Activated naive CD4-positive, alpha-beta T cell (primary cell): ENCODE data around the gene PTPRO.

Experiments
- DNase-seq, 4 experiments: peaks; one replicate each; lab custom pipeline; 2025; lab: John Stamatoyannopoulos, UW

The PTPRO gene

DNA sequence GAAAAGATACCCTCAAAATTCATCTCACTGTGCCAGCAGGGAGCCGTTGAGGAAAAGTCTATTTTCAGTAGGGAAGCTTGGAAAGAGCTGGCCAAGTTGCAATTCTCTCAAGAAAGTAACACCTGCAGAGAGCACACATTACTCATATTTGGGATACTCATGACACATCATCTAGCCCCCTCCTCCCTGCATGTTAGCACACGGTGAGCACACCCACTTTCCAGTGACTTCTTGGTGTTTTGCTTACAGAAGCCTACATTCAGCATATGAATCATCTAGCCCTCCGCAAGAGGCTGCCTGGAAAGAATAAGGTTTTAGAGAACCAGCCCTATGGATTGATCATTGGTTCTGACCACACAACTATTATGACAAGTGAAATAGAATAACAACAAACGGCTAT, 124.5 kb downstream of the PTPRO start:
- DNase-seq = no peak

DNA sequence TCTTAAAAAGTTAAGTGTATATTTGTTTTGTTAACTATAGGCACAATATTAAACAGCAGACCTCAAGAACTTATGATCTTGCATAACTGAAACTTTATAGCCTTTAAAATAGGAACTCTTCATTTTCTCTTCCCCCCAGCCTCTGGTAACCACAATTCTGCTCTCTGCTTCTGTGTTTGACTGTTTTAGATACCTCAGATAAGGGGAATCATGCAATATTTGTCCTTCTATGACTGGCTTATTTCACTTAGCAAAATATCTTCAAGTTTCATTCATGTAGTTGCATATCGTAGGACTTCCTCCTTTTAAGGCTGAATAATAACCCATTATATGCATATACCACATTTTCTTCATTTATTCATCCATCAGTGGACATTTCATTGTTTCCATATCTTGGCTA, 131.3 kb downstream of the PTPRO start:
- no peak for DNase-seq

DNA sequence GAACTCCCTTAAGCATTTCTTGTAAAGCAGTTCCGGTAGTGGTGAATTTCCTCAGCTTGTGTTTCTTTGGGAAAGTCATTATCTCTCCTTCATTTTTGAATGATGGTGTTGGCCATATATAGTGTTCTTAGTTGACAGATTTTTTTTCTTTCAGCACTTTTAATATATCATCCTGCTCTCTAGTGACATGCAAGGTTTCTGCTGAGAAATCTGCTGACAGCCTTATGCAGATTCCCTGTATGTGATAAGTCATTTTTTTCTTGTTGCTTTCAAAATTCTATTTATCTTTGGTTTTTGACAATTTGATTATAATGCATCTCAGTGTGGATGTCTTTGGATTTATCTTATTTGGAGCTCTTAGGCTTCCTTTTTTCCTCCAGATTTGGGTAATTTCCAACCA, 135.7 kb downstream of the PTPRO start:
- DNase-seq = no peak

DNA sequence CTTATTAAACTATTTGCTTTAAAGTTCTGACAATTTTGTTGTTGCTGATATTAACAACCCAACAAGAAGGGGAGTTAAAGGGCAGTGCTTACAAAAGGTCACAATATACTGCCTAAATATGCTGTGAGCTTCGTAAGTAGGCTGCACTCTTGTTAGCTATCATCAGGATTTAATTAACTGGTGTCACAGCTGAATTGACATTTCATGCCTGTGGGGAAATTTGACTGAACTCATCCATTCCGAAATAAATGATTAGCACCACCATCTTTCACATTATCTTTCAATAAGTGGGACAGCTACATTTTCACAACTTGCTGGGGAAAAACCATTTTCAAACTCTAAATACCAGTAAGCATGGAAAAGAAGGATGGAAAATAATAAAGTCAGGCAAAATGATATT, 146.6 kb downstream of the PTPRO start:
- DNase-seq = no peak

DNA sequence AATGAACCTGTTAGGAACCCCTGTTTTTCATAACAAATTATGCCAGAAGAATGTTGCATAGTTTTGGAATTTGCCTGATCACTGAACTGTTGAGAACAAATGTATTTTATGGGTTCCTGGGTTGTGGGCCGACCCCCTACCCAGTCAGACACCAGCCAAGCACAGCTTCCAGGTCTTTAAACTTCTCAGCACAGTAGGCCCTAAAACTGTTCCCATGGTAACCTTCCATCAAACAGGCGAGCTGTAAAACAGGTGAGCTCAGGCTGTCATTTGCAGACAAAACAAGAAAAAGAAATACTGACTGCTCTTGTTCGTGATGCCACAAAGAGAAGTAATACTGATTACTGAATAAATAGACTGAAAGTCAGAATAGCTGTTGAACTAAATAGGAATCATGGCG, 147.0 kb downstream of the PTPRO start:
- no peak for DNase-seq

DNA sequence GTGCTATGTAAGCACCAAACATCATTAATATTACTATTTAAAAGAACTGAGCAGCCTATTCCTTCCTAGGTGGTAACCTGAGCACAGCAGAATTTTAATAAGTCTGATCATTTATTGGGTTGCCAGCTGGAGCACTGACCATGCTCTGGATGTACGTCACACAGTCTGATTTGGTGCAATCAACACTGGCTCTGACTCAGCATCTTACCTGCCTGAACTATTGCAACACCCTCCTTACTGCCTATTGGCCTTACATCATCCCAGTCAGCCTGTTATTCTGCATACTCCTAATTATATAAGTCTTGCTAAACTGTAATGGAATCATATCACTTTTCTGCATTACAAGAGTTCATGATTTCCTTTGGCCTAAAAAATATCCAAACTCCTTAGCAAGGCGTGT, 149.7 kb downstream of the PTPRO start:
- DNase-seq = no peak

DNA sequence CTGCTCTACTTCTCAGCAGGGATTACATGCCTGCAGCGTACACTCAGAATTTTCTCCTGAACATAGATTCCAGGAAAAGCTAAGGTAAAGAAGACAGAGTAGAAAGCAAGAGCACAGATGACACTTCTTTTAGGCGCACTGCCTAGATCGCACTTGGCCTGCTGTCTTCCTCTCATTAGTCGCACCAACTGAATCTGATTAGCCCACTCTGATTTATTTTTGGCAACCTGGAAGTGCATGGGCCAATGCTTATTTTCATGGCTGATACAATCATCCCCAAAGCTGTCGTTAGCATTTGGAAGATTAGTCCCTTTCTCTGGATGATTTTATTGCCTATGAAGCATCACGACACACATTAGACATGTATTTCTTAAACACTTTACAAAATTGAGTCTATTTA, 152.5 kb downstream of the PTPRO start:
- no peak for DNase-seq

DNA sequence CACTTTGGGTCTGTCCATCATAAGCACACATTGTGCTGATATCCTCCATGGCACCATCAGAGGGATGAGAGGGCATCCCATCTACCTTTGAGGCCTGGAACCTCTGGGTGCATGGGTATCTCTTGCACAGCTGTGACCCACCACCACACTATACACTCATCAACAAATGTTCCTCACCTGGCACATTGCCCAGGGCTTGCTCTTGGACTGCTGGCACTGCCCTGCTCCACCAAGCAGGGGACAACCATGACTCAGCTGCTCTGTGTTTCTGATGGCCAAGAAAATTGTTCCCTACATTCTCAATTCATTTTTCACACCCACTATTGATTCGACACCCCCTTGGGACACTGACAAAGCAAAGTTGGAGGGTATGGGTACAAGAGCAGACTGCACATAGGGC, 155.5 kb downstream of the PTPRO start:
- no peak for DNase-seq

DNA sequence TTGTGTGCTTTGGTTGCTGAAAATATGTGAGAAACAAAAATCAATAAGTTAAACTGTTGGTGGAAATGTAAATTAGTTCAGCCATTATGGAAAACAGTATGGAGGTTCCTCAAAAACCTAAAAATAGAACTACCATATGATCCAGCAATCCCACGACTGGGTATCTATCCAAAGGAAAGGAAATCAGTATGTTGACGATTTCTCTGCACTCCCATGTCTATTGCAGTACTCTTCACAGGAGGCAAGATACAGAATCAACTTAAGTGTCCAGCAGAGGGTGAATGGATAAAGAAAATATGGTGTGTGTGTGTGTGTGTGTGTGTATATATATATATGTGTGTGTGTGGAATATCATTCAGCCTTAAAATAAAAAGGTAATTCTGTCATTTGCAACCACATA, 159.5 kb downstream of the PTPRO start:
- DNase-seq = no peak

DNA sequence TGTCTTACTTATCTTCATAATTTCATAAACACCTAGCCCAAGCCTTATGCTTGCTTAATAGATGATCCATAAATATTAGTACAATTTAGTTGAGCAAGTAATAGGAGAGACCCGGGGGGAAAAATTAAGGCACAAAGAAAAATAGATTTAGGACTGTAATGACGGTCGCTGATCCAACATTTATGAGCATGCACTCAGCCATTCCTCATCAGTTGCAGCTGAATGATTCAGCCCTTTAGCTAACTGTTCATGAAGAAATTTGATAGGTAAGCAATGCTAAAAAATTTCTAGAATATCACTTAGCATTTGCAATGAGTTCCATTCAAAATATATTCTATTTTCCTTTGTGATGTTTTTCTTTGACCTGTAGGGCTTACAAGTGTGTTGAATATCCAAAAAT, 163.2 kb downstream of the PTPRO start:
- DNase-seq = no peak

DNA sequence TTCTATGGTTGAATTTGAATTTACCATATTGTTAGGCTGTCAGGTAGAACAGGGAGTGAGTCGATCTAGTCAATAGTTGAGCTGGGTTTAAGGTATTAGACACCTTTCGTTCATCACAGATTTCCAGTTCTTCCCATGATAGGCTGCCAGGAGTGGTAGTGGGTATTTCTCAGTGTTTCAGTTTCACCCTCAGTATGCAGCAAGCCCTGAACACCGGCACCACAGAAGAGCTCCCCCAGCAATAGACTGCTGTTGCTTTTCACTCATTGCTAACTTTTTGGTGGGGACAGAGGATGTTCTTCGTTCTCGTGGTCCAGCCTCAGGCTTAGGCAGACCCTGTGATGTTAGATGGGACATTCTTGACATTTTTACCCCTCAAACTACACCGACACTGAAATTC, 164.6 kb downstream of the PTPRO start:
- DNase-seq = no peak

DNA sequence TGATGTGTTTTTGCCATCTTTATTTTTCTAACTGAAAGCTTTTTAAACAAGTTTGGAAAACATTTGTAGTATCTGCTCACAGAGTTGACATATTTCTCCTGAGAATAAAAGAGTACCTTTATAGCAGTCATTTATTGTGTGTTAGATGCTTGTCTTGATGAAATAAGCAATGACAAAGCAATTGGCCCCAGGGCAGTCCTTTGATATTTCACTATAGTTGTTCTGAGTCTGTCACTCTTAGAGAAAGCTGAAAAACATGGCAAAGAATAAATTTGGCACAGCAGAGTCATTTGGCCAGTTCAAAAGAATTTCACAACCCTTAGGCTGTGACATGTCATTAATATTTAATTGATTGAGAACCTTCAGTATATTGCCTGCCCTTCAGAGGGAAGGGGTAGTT, 166.2 kb downstream of the PTPRO start:
- DNase-seq = no peak

DNA sequence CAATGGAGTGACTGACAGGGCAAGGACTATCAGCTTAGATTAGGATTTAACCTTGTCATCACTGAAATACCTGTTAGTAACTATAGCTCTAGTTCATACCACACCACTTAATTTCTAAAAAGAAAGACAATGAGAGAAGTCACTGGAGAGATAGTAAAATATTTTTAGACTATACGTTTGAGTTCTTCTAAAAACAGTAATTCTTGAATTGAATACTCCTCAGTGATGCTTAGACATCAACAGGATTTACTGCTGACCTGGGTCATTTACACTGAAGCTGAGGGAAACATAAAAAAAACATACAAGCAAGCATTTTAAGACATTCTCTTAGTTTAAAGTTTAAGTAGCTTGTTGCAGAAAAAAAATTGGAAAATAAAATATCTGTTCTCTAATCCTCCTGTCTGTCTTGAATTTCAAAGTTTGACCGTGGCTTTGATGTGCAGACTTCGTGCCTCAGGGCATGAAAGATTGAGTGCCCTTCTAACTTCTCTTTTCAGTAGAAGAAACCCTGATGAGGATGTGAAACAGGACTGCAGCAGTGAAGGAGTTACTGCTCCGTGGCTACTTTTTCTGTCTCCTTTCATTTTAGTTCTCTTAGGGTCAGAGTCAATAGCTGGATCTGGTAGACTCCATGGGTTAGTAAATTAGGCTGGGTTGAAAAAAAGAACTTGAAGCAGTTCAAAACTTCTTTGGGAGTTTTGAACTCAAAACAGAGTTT, 172.2 kb downstream of the PTPRO start:
- no peak for DNase-seq

DNA sequence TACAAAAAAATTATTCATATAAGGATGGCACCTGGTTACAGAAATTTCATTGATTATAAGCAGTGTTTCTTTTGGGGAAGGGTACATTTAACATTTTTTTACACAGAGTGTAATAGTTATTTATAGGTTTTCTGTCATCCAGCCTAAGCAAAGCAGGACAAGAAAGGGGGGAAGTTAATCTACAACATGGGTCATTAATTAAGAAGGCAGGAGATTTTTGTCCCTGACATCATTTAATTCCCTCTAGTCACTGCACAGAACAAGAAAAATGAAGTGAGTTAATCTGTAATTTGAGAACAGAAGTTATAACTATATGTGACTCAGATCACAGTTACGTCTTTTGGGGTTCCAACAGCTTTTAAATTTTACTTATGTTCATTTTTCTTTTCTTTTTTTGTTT, 173.4 kb downstream of the PTPRO start:
- no peak for DNase-seq

DNA sequence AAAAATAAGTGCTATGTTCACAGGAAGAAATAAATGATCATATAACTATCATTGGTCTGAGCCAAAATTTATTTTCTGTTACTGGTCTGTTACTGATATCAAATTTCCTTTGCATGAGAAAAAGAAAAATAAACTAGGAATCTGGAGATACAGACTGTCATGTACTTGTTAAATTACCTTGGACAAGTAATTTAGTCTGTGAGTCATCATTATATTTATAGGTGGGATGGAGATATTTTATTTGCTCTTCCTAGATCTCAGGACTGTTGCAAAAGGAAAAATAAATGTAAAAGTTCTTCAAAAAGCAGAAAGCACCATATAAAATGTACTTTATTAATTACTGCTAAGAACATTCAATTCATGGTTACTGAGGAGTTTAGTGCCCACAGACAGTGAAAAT, 174.4 kb downstream of the PTPRO start:
- no peak for DNase-seq

DNA sequence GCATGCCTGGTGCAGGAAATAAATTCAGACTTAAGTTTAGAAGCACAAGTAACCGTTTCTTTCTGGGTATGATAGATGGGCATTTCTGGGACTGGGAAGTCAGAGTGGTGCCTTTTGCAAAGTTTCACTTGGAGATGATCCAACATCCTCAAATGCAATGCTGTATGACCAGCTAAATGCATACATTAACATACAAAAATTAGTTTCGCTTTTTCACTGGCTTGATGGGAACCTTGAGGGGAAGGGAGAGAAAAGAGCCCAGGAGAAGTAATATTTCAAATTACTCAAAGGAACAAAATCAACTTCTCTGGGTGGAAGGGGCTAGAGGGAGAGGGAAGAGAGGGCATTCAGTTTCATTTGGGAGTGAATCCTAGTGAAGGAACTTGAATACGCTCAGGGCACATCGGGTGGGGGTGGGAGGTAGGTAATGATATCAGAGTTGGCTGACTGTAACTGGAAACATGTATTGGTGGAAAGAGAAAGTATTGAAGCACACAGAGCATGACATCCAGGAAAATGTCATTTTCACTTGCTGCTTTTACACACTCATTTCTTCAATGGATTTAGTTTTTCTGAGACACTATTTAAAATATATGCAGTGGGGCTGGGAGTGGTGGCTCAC, 175.5 kb downstream of the PTPRO start:
- no peak for DNase-seq

DNA sequence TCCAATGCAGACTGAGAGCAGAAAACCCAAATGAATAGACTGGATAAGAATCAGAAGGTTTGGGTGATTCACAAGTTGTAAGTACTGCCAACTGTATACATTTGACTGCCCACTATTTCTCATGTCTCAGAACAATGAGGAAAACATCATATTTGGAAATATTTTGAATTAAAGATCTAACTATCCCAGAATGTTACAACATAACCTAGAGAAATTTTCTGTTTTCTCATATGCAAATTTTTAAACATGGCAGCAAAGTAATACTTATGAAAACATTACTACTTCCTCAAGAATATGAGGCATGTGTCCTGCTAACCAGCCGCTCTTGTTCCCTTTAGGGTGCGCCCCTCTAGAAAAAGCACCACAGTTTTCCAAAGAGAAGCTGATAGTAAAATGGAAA, 179.9 kb downstream of the PTPRO start:
- DNase-seq = no peak

DNA sequence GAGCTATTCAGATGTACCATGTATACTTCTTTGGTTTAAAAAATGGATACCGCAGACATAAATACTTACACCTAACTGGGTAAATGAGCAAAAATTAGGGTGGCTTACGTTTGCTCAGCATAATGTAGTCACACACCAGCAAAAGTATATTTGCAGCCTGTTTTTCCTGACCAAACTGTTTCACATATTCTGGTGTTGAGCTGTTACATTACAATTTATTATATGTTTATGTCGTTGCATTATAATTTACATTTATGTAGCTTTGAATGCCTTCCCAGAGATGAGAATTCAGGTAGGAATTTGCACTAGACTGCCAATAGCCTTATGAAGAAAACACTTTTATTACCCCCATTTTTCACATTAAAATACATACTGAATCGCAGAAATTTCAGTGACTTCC, 183.3 kb downstream of the PTPRO start:
- DNase-seq = no peak

DNA sequence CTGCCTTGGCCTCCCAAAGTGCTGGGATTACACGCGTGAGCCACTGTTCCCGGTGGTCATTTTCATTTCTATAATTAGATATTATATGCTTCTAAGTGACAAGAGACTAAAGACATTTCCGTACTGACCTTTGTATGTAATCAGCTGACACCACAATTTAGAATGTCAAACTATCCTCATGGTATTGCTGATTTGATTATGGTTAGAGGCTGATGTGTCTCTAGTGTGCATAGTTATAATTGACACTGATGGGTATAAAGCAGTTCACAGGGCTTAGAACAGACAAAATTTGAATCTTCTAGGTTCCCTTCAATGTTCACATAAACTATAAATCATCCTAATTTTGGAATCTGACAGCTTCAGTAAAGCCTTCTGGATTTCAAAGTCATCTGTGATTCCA, 192.7 kb downstream of the PTPRO start:
- no peak for DNase-seq

DNA sequence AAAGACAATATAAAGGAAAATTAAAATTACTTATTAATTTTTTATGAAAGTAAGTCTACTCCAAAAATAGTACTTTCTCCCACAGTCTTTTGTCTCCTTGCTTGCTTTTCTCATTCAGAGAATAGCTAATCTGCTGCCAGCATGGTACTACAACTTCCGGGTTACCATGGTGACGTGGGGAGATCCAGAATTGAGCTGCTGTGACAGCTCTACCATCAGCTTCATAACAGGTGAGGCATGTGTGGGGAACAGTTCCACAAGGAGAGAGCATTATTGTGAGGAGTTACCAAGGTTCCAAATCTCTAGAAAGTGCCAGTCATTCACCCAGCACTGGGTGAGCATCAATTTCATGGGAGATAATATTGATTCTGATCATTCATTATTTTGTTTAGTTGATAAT, 197.8 kb downstream of the PTPRO start:
- no peak for DNase-seq

DNA sequence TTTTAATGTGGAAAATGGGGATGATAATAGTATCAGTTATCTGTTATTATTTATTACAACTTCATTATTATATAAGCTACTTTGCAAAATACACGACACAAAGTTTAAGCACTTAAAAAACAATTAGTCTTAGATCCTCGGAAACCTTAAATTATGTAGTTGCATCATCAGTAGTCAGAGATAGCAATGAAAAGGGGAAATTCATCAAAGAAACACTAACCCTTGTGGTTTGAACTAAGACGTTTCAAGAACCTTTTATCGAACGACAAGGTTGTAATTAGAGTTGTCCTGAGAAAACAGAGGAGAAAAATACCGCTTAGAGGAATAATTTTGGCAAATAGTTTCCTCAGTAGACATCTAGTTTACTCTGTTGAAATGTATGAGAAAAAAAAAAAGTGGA, 198.5 kb downstream of the PTPRO start:
- DNase-seq = no peak

DNA sequence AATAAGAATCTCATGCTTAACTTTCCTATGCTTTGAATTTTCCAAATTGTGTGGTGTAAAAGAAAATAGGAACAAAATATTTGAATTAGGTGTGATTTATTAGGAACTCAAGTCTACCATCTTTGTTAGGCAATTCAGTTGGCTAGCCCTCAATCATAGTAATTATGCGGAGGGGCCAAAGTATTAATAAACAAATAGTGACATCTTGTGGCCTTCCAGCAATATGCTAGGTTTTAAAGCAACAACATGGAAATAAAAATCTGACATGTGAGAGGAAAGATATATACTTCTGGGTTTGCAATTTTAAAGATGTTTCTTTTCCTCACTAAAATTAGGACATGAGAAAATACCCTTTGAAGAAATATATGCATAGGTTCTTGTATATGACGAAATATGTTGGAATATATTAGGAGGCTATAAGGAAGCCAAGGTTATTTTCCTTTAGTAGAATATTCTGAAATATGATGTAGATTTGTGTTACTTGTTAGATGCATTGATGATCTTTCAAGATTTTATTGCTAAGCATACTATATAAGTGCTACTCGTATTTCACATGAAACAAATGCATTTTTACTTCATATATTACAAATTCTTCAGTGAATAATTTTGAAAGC, 200.4 kb downstream of the PTPRO start:
- DNase-seq = no peak

DNA sequence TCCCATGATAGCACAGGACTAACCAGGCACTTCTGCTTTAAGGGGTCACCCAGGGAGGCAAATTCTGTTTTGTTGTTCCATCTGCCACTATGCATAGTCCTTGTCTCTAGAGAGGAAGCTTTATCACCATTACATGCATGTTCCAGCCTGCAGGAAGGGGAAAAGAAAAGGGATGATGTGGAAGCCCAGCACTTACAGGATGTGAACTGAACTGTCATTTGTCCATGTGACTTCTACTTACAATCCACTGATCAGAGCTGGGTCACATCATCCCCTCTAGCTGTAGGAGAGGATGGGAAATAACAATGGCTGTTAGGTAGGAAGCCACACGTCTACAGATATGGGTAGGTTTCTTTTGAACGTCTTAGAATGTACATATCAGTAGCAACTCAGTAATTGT, 203.1 kb downstream of the PTPRO start:
- no peak for DNase-seq

DNA sequence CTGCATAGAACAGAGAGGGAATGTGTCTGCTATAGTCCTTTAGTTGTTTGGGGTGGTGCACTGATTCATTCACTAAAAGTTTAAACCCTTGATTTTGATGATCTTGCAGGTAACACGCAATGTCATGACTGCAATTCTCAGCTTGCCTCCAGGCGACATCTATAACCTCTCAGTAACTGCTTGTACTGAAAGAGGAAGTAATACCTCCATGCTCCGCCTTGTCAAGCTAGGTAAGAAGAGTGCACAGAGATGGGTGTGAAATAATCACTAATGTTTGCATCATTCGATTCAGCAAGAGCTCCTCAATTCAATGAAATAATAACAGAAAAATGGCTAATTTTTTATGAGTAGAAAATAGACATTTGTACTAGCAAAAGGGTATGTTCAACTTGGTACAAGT, 203.7 kb downstream of the PTPRO start:
- DNase-seq = no peak
